NCI-H128 (cell line): ENCODE data around the gene ZNF333.
"Not testable (repeated sequence)": the region's sequence is repeated elsewhere in the genome, so short reads cannot be mapped to it uniquely, and the experiment has no call there.

Experiments
- DNase-seq: peaks from one replicate; lab custom pipeline; 2025; ENCODE audit not compliant: unreplicated experiment; lab: John Stamatoyannopoulos, UW

ZNF333 gene

DNA sequence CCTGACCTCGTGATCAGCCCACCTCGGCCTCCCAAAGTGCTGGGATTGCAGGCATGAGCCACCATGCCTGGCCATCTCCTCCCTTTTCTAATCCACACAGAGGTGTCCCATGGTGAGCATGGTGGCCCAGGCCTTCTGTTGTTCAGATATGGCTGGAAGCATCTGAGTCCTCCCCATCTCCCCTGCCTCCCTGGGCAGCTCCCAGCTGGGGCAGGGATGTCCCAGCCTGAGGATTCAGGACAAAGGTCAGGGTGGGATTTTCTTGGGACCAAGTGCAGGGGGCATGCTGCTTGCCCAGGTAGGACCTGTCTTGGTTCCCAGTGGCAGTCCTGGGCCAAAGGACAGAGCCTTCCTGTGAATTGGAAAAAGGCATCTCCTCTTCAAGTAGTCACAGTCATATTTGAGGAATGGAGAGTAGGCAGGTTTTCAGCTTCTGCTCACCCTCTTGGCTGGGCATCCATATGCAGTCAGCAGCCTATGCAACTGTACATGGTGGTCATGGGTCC is 77.7 kb downstream of the ZNF333 start:
- no peak for DNase-seq

DNA sequence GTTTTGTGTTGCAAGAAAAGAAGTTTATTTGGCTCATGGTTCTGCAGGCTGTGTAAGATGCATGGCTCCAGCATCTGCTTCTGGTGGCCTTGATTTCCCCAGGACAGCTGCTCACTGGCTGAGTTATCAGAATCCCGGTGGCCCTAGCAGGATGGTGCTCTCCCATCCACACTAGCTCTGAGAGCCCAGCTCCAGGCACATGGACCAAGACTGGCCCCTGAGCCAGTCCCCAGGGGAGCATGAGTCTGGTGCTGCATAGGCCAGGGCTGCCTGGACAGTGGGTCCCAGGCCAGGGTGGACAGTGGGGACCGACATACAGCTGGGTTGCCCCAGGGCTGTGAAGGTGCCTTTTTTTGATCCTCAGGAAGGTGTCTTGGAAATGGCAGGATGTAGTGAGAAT is 78.2 kb downstream of the ZNF333 start:
- DNase-seq: no peak

DNA sequence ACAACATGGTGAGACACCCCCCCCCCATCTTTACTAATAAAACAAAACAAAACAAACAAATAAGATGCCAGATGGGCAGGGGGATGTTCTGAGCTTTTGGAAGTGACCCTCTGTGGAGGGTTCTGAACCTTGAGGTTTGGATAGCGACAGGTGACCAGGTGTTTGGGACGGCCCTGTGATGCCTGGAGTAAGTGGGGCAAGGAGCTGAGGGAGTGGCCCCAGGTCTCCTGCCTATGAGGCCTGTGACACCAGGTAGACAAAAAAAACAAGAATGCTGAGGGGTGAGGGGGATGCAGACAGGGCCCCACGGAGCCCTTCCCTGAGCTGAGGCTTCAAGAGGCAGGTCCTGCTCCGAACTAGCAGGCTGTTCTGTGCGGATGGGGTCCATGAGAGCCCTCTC is 79.4 kb downstream of the ZNF333 start:
- no peak for DNase-seq

DNA sequence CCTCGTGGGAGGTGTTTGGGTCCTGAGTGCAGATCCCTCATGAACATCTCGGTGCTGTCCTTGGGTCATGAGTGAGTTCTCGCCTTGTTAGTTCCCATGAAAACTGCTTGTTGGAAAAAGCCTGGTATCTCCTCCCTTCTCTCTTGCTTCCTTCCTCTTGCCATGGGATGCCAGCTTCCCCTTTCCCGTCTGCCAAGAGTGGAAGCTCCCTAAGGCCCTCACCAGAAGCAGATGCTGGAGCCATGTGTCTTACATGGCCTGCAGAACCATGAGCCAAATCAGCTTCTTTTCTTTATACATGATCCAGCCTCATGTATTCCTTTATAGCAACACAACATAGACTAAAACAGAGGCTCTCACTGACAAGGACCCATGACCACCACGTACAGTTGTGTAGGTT is 80.3 kb downstream of the ZNF333 start:
- DNase-seq: no peak

DNA sequence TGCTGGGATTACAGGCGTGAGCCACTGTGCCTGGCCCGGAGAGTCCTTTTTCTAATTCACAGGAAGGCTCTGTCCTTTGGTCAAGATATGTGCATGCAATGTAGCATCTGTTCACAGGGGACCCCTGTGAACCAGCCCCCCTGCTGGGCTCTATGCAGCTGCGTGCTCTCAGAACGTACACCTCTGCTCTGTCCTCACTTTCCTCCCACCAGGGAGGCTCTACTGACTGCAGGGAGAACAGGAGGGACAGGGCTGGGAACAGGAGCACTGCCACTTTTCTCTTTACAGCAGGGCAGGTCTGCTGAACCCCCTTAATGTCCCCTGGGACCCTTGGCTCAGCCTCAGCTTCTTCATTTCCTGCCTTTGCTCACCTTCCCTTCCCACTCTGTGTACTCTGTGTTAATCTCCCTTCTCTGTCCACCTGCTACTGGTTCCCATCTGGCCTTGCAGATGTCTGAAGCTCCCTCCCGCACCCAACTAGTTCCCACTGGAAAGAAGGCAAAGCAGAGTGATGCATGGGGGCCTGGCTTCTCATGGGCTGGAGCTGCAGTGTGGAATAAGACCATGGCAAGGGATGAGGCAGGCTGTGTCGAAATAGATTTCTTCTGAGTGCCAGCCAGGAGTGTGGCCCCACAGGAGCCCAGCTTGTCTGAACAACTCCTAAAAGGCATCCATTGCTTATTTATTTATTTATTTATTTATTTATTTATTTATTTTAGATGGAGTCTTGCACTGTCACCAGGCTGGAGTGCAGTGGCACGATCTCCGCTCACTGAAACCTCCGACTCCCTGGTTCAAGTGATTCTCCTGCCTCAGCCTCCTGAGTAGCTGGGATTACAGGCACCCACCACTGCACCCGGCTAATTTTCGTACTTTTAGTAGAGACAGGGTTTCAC is 81.3 kb downstream of the ZNF333 start:
- no peak for DNase-seq

DNA sequence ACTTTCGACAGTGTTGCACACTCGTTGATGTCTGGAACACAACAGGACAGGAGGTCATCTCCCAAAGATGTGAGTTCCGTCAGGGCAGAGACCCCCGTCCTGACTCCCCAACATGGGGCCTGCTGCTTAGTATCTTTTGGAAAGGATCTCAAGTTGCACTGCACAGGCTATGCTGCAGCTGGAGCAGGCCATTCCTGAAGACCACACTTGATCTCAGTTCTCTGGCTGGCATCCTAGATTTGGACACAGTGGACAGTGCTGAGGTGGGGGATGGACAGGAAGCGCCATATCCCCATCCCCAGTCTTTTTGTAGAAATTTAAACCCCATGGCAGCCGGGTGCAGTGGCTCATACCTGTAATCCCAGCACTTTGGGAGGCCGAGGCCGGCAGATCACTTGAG is 82.6 kb downstream of the ZNF333 start:
- no peak for DNase-seq

DNA sequence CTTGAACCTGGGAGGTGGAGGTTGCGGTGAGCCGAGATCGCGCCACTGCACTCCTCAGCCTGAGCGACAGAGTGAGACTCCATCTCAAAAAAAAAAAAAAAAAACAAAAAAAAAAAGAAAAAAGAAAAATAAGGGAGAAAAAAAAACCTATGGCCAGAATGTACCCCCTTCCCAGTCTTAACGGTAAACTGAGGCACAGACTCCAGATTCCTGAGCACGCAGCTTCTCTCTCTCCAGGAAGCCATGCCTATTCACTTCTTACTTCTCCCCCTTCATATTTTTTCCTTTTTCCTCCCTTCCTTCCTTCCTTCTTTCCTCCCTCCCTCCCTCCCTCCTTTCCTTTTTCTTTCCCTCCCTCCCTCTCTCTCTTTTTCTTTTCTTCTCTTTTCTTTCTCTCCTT is 83.1 kb downstream of the ZNF333 start:
- no peak for DNase-seq

DNA sequence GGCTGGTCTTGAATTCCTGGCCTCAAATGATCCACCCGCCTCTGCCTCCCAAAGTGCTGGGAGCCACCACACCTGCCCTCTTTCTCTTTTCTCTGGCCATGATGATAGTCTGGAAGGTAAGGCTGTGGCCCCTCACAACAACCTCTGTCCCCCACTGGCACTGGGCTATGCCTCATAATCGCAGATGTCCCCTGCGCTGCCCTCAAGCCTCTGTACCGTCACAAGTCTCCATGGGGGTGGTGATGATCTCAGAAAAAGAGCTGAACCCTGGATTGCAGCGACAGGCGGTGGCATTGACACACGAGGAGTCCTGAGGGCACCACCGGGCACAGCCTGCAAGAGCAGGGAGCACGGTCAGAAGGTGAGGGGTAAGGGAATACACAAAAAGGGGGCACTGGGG is 83.9 kb downstream of the ZNF333 start:
- DNase-seq: not testable (repeated sequence)

DNA sequence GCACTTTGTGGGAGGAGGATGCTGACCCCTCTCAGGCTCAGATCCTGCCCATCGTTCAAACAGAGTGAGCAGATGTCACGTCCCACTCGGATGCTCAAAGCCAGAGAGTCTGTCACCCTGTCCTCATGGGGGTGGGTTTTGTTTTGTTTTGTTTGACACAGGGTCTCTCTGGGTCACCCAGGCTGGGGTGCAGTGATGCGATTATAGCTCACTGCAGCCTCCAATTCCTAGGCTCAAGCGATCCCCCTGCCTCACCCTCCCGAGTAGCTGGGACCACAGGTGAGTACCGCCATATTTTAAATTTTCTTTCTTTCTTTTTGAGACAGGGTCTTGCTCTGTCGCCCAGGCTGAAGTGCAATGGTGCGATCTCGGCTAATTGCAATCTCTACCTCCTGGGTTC is 84.5 kb downstream of the ZNF333 start:
- DNase-seq: no peak

DNA sequence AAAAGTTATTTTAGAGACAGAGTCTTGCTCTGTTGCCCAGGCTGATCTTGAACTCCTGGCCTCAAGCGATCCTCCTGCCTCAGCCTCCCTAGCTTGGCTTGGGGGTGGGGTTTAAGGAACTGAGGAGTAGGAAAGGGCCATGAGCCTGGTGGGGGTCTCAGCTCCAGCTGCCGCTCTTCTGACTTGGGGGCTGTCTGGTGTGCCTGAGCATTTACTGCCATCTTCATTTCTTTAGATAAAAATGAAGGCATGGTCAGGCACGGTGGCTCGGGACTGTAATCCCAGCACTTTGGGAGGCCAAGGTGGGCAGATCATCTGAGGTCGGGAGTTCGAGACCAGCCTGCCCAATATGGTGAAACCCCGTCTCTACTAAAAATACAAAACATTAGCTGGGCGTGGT is 85.5 kb downstream of the ZNF333 start:
- DNase-seq: not testable (repeated sequence)

DNA sequence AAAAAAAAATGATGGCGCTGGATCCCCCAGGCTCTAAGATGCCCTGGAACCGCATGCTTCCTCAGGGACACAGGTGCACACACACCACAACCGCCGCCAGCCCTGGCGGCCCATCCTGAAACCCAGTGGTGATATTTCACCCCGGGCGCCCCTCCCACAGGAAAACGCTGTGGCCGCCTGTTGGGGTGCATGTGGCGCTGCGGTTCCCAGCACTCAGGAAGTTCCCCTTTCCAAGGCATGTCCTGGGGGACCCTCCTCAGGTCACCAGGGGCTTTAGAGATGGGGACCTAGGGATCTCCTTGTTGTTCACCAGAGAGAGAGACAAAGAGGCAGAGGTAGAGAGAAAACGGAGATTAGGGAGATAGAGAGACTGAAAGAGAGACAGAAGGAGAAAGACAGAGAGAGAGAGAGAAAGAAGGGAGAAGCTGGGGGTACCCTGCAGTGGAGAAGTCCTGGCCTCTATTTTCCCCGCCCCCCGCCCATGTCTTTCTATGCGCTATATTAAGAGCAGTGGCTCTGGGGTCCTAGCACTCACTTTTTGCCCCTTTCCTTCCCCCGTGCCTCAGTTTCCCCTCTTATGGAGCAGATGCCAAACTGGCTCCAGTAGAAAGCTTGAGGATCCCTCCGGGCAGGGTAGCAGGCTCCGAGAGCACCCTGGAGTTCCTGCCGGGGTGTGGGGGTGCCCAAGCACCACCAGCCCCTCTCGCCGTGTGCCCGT is 86.2 kb downstream of the ZNF333 start:
- DNase-seq: no peak

DNA sequence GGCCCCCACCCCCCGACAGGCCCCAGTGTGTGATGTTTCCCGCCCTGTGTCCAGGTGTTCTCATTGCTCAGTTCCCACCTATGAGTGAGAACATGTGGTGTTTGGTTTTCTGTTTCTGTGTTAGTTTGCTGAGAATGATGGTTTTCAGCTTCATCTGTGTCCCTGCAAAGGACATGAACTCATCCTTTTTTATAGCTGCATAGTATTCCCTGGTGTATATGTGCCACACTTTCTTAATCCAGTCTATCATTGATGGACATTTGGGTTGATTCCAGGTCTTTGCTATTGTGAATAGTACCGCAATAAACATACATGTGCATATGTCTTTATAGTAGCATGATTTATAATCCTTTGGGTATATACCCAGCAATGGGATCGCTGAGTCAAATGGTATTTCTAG is 87.8 kb downstream of the ZNF333 start:
- DNase-seq: not testable (repeated sequence)

DNA sequence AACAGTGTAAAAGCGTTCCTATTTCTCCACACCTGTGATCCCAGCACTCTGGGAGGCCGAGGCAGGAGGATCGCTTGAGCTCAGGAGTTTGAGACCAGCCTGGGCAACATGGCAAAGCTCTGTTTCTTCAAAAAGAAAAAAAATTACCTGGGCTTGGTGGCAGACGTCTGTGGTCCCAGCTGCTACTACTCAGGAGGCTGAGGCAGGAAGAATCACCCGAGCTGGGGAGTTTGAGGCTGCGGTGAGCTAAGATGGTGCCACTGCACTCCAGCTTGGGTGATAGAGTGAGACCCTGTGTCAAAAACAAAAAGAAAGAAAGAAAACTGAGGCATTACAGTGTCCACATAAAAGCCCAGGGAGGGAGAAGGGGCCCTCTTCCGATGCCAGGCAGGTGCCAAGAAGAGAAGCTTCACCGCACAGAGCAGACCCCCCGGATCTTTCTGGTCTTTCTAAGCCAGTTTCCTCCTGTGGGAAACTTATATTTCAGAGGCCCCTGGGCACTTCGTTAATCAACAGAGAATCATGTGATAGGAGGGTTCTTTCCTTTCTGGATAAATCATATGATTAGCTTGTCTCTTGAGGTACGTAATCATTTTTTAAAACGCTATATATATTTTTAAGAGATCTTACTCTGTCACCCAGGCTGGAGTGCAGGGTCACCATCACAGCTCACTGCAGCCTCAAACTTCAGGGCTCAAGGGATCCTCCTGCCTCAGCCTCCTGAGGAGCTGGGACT is 88.4 kb downstream of the ZNF333 start, which contains the start of gene ADGRE2:
TSS of gene ADGRE2 (minus strand) at position 451 of the 736 bp plus-strand sequence. CDS start 1,804 bp downstream, outside the sequence.
- not testable (repeated sequence) for DNase-seq

DNA sequence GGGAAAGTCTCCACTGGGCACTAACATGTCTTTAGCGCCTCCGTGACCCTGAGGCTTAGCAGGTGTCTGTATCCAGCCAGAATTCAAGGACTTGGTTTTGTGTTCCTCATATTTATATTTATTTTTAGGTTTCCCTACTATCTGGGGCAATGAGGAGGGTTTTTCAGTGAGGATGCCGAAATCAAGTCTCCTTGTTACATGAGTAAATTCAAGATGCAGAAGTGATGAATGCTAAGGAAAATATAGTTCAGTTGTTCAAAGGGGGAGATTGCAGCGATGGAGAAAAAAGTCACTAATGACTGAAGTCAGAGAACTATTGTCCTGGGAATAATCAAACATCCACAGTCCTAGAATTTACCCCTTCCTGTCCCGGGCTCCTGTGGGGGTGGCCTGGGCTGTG is 89.3 kb downstream of the ZNF333 start:
- no peak for DNase-seq

DNA sequence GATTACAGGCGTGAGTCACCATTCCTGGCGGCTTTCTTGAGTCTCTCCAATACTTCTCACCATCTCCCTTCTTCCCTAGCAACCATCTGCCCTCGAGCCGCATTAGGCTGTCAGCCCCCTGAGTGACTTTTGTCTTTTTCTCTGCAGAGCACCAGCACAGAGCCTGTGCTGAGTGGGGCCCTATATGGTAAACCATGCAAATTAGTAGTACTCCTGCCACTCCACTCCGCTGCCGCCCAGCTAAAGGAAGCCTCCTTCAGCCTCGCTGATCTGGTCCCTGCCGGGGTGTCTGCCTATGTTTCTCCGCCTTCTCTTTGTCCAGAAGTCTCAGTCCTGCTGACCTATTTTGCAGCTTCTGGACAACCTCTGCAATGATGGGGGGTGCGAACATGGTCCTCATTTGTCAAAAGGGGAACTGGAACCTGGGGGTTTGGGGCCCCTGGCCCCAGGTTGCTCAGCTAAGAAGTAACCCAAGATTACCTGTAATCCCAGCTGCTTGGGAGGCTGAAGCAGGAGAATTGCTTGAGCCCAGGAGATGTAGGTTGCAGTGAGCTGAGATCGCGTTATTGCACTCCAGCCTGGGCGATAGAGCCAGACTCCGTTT is 90.9 kb downstream of the ZNF333 start:
- DNase-seq: not testable (repeated sequence)

DNA sequence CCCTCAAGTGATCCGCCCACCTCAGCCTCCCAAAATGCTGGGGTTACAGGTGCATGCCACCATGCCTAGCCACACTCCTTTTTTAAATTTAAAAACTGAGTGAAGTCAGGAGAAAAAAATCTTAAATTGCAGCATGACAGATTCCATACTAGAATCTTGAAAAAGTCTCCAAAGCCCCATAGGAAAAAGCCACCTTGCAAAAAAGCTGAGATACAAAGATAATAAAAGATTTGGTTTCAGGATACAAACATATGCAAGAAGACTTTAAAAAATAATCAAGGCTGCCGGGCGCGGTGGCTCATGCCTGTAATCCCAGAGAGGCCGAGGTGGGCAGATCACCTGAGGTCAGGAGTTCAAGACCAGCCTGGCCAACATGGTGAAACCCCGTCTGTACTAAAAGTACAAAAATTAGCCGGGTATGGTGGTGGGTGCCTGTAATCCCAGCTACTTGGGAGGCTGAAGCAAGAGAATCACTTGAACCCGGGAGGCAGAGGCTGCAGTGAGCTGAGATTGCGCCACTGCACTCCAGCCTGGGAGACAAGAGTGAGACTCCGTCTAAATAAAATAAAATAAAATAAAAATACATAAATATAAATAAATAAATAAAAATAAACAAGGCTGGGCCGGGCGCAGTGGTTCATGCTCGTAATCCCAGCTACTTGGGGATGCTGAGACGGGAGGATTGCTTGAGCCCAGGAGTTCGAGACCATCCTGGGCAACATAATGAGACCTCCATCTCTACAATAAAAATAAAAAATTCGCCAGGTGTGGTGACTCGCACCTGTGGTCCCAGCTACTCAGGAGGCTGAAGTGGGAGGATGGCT is 92.1 kb downstream of the ZNF333 start:
- not testable (repeated sequence) for DNase-seq

DNA sequence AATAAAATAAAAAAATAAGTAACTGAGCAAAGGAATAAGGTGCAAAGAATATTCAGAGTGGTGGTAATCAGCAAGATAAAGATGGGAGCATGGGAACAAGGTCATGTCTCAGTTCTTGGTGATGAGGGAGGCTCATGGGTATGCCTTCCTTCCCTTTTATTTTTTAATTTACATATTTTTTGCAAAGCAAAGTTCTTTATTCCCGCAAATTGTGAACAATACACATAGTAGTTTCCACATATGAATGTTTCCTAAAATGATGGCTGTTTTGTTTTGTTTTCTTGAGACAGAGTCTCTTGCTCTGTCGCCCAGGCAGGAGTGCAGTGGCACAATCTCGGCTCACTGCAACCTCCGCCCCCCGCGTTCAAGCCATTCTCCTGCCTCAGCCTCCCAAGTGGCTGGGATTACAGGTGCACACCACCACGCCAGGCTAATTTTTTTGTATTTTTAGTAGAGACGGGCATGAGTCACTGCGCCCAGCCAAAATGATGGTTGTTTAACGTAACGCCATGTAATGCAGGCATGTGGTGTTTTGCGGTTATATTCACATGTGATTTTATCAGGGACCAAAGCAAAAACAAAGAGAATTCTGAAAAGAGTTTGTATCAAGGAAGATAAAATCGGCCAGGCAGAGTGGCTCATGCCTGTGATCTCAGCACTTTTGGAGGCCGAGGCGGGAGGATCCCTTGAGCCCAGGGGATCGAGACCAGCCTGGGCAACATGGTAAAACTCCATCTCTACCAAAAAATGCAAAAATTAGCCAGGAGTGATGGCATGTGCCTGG is 93.0 kb downstream of the ZNF333 start:
- DNase-seq: no peak
